Cardiac muscle cell (in vitro differentiated cells and primary cell): ENCODE data around the gene MYO9B. TPM values are rescaled to one million over a fixed set of nuclear protein-coding genes. Genes with fewer than 3 reads are reported as not detected.

Experiments used
- DNase-seq, 2 donors: peaks; one replicate each; pipeline versions ENCODE4 v3.0.0 to v3.0.0-alpha.2; 2010 to 2017; ENCODE audit warnings: low read depth in 1 of 2, low spot score in 1 of 2
- H3K27ac ChIP-seq: fragments of 200-600 bp; sonication (generic); 2 replicates; pipeline ENCODE4 v1.5.1; 2016
- H3K27me3 ChIP-seq: fragments of 200-600 bp; sonication (generic); 2 replicates; pipeline ENCODE4 v1.6.0; 2016; ENCODE audit warnings: control low read depth
- H3K36me3 ChIP-seq: fragments of 200-600 bp; sonication (generic); 2 replicates; pipeline ENCODE4 v1.5.1; 2016; ENCODE audit warnings: control low read depth
- H3K4me1 ChIP-seq: fragments of 200-600 bp; sonication (generic); 2 replicates; pipeline ENCODE4 v1.8.1; 2017; ENCODE audit warnings: low read depth, mild to moderate bottlenecking, mixed run types
- H3K4me3 ChIP-seq: fragments of 200-600 bp; sonication (generic); 2 replicates; pipeline ENCODE4 v1.5.1; 2016; ENCODE audit warnings: mild to moderate bottlenecking
- H3K9me3 ChIP-seq: fragments of 200-600 bp; sonication (generic); 2 replicates; pipeline ENCODE4 v1.5.1; 2017; ENCODE audit warnings: low read depth, mild to moderate bottlenecking, control low read depth
- CTCF ChIP-seq: IDR thresholded peaks from 2 replicates; pipeline ENCODE4 v1.5.1; 2012; ENCODE audit warnings: low read depth, mild to moderate bottlenecking, low read length
- polyA plus RNA-seq: library from polyadenylated mRNA; unstranded; fragments of >200 nt; fragmentation: Nextera tagmentation; extraction: Ambion mirVana; gene quantifications from 2 replicates; pipeline ENCODE4 v1.2.1, GENCODE V29; 2016
- total RNA-seq: library from RNA; depleted of rRNA; stranded (reverse); fragments of >200 nt; gene quantifications from 2 replicates; pipeline ENCODE4 v1.2.3, GENCODE V29; 2016

MYO9B gene
- total and polyA plus RNA-seq, 2 experiments from 2014 or later: 17.7 to 47.9 TPM

- no peaks in the 10 kb centered on the region for H3K9me3 ChIP-seq
- TF ChIP-seq CTCF: no peak
- H3K27me3 ChIP-seq: no peaks in the 10 kb centered on the region
- H3K27ac ChIP-seq: peak overlapping the region; percentile 73
- H3K4me3 ChIP-seq: peak overlapping the region; percentile 100
- peaks cover 26% of the 10 kb centered on the region for H3K4me1 ChIP-seq
- H3K36me3 ChIP-seq: no peaks in the 10 kb centered on the region
- DNase-seq: no peak
Observed at GRCh38 chr19:17244618-17245534, 169.3 kb downstream of the MYO9B start.

GRCh38 chr19:17245535-17245984 is 170.0 kb downstream of the MYO9B start, which contains the start of gene NR2F6:
NR2F6 (minus strand) TSS chr19:17245919; CDS start chr19:17245220, 699 bp downstream.
- TF ChIP-seq CTCF: no peak
- H3K27ac ChIP-seq: peak within 1 kb of the TSS; percentile 88
- H3K27me3 ChIP-seq: no peaks in the 10 kb centered on the region
- H3K36me3 ChIP-seq: no peaks in the 10 kb centered on the region
- H3K9me3 ChIP-seq: no peaks in the 10 kb centered on the region
- peak within 1 kb of the TSS; percentile 100 for H3K4me3 ChIP-seq
- DNase-seq: no peak
- H3K4me1 ChIP-seq: peaks cover 26% of the 10 kb centered on the region

GRCh38 chr19:17246681-17247425 is 171.3 kb downstream of the MYO9B start:
- Histone ChIP-seq H3K9me3 (no peaks in the 10 kb centered on the region), H3K4me3 (peak overlapping the region; percentile 39), H3K27ac (peak overlapping the region; percentile 88), H3K36me3 (no peaks in the 10 kb centered on the region), H3K4me1 (peaks cover 26% of the 10 kb centered on the region), H3K27me3 (no peaks in the 10 kb centered on the region)
- TF ChIP-seq CTCF: no peak
- peak in 1 of 2 donors; percentile 29 for DNase-seq

- Histone ChIP-seq H3K4me1 (peaks cover 25% of the 10 kb centered on the region), H3K27ac (peak overlapping the region; percentile 76), H3K4me3 (no peak overlapping the region), H3K36me3 (no peaks in the 10 kb centered on the region), H3K9me3 (no peaks in the 10 kb centered on the region), H3K27me3 (no peaks in the 10 kb centered on the region)
- TF ChIP-seq CTCF: no peak
- no peak for DNase-seq
Observed at GRCh38 chr19:17248011-17248776, 172.6 kb downstream of the MYO9B start.
